Omental fat pad (tissue), 4 donors: ENCODE data around the gene MTA3. TPM values are rescaled to one million over a fixed set of nuclear protein-coding genes. Genes with fewer than 3 reads are reported as not detected.

Experiments
- ATAC-seq: fragments of 150-250 bp; one replicate; pipeline ENCODE4 v1.9.1; 2016; ENCODE audit warnings: mild to moderate bottlenecking, moderate library complexity; ENCODE audit not compliant: low FRiP score
- DNase-seq: peaks from one replicate; pipeline ENCODE4 v3.0.0-alpha.2; 2019; ENCODE audit warnings: low spot score
- small RNA-seq: library from RNA; depleted of rRNA; stranded (forward); fragments of <200 nt; gene quantifications from one replicate; pipeline ENCODE3, GENCODE V24; 2016
- total RNA-seq, 4 donors: library from RNA; depleted of rRNA; stranded (reverse); fragments of >200 nt; gene quantifications; one replicate each; pipeline ENCODE4 v1.1.0, GENCODE V29; 2016
- TF ChIP-seq, protein P1 (sequence below), 3 donors: fragments of 450-650 bp; IDR thresholded peaks; one replicate each; pipeline ENCODE4 v1.5.1; 2016 to 2017; ENCODE audit warnings: antibody characterized with exemption in 3 of 3, mild to moderate bottlenecking in 3 of 3, moderate library complexity in 2 of 3

The MTA3 gene
- total RNA-seq, 4 donors from 2014 or later = 10.8 to 36.6 (median 25.2) TPM

DNA sequence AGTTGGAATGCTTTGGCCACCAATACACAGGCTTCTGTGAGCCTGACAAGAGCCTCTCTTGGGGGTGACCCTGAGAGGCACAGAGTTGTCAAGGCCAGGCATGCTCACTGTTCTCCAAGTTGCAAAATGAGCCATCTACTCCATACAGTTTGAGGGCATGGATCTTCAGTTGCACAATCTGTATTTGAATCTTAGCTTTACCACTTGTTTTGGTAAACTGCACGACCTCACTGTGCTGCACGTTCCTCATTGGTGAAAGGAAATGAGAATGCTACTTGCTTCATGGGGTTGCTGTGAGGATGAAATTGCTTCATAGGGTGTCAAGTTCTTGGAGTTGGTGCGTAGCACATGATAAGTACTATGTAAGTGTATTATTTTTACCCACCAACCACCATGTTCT is 235.9 kb downstream of the MTA3 start:
- ATAC-seq = no peak

DNA sequence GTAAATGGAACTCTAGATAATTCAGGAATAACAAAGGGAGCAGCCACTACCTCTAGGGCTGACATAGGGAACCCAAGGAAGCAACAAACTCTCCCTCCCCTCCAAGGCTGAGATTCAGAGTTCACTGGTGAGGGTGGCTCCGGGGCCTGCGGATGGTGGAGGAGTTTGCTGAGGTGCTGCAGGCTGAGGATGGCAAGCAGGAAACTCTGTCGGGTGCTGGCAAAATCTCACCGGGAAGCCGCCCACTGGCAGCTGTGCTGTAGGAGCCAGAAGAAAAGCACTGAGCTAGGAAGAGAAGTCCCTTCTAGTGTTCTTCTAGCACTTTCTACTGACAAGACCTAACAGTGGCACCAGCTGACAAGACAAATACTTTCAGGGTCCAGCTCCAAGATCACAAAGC is 236.5 kb downstream of the MTA3 start:
- TF ChIP-seq, protein P1, sequence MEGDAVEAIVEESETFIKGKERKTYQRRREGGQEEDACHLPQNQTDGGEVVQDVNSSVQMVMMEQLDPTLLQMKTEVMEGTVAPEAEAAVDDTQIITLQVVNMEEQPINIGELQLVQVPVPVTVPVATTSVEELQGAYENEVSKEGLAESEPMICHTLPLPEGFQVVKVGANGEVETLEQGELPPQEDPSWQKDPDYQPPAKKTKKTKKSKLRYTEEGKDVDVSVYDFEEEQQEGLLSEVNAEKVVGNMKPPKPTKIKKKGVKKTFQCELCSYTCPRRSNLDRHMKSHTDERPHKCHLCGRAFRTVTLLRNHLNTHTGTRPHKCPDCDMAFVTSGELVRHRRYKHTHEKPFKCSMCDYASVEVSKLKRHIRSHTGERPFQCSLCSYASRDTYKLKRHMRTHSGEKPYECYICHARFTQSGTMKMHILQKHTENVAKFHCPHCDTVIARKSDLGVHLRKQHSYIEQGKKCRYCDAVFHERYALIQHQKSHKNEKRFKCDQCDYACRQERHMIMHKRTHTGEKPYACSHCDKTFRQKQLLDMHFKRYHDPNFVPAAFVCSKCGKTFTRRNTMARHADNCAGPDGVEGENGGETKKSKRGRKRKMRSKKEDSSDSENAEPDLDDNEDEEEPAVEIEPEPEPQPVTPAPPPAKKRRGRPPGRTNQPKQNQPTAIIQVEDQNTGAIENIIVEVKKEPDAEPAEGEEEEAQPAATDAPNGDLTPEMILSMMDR (IDR thresholded peaks at IDR 0.05) = no peak

More for the DNA sequence above, 235.9 kb downstream of the MTA3 start:
- DNase-seq = no peak
- TF ChIP-seq, protein P1 (IDR thresholded peaks at IDR 0.05) = no peak

More for the DNA sequence above, 236.5 kb downstream of the MTA3 start:
- ATAC-seq (no peak), DNase-seq (no peak)

Small RNAs within 50 kb of the gene (small RNA-seq; reads per million reads assigned to genes)
- gene AC074375.1 = not detected
- gene RNU6-137P = not detected

Other genes starting within 250 kb of the MTA3 start
- 100 to 1,000 TPM; 108 to 152 (median 126) TPM for gene COX7A2L, start 207.4 kb upstream of the MTA3 start, total RNA-seq
- gene KCNG3, start 74.7 kb upstream of the MTA3 start, total RNA-seq = 1 to 10 TPM in 1 of 4 donors, under 1 TPM in 1, not detected in 2; 0.37 to 1.1 TPM
- under 1 TPM in 3 of 4 donors, not detected in 1; 0.44 to 0.96 (median 0.65) TPM for gene OXER1, start 195.5 kb downstream of the MTA3 start, total RNA-seq
- 1 to 10 TPM; 3.0 to 7.2 (median 3.9) TPM for gene HAAO, start 224.0 kb downstream of the MTA3 start, total RNA-seq